Immature natural killer cell (primary cell): ENCODE measurements around the gene SCAMP2. TPM values are rescaled to one million over a fixed set of nuclear protein-coding genes. Genes with fewer than 3 reads are reported as not detected.

ENCODE experiments used
- DNase-seq, 3 donors: peaks; one replicate each; pipeline ENCODE4 v3.0.0; 2022; ENCODE audit warnings: mixed read lengths in 1 of 3
- H3K27ac Mint-ChIP-seq, 6 donors: one replicate each; pipeline ENCODE4 v1.8.0; 2020; ENCODE audit warnings: mixed read lengths in 6 of 6, mild to moderate bottlenecking in 5 of 6, inconsistent platforms in 4 of 6, moderate library complexity in 3 of 6
- H3K27me3 Mint-ChIP-seq, 3 donors: one replicate each; pipeline ENCODE4 v1.8.0; 2020 to 2021; ENCODE audit warnings: low read depth in 3 of 3, mild to moderate bottlenecking in 3 of 3, mixed read lengths in 3 of 3, moderate library complexity in 3 of 3, inconsistent platforms in 1 of 3
- H3K36me3 Mint-ChIP-seq, 3 donors: one replicate each; pipeline ENCODE4 v1.8.0; 2020; ENCODE audit warnings: mixed read lengths in 3 of 3, inconsistent platforms in 2 of 3, mild to moderate bottlenecking in 2 of 3
- H3K4me1 Mint-ChIP-seq, 2 donors: one replicate each; pipeline ENCODE4 v1.8.0; 2020; ENCODE audit warnings: inconsistent platforms in 2 of 2, mild to moderate bottlenecking in 2 of 2, mixed read lengths in 2 of 2, moderate library complexity in 1 of 2
- H3K4me3 Mint-ChIP-seq, 5 donors: one replicate each; pipeline ENCODE4 v1.8.0; 2020; ENCODE audit warnings: mild to moderate bottlenecking in 5 of 5, mixed read lengths in 5 of 5, inconsistent platforms in 3 of 5, moderate library complexity in 3 of 5
- H3K9me3 Mint-ChIP-seq, 6 donors: one replicate each; pipeline ENCODE4 v1.8.0; 2020; ENCODE audit warnings: mild to moderate bottlenecking in 6 of 6, mixed read lengths in 6 of 6, inconsistent platforms in 4 of 6, moderate library complexity in 3 of 6
- polyA plus RNA-seq, 3 donors: library from polyadenylated mRNA; unstranded; fragments of 300-500 nt; fragmentation: Illumina TruSeq; gene quantifications; one replicate each; pipeline ENCODE4 v1.2.3, GENCODE V29; 2021

Gene SCAMP2
- polyA plus RNA-seq, 3 donors from 2014 or later: 115 to 181 (median 141) TPM

- Mint-ChIP-seq H3K27me3 (peaks cover 3 to 5% (median 4%) of the 10 kb centered on the region in 3 donors), H3K36me3 (peaks cover 0 to 7% (median 0%) of the 10 kb centered on the region in 3 donors), H3K9me3 (no peaks in the 10 kb centered on the region), H3K27ac (no peak overlapping the region), H3K4me3 (no peak overlapping the region), H3K4me1 (peaks cover 15 to 19% of the 10 kb centered on the region in 2 donors)
- no peak for DNase-seq
Measured at GRCh38 chr15:74837482-74838136, 35.6 kb downstream of the SCAMP2 start.

DNA sequence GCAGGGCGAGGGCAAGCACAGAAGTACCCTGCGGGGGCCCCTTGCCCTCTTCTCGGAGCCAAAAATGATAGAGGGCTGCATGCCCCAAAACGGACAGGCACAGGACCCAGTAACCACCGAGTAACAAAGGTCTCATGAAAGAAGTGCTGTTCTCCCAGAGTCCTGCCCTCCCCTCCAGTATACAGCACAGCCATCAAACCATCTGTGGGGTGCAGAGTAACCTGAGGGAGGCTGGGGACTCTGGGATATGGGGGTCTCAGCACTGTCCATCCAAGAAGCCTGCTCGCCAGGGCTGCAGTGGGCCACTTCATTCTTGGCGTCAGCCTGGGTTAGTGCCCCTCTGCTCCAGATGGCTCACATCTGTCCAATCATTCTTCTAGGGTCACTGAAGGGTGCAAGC, 36.3 kb downstream of the SCAMP2 start:
- Mint-ChIP-seq H3K36me3 (peaks cover 0 to 7% (median 0%) of the 10 kb centered on the region in 3 donors), H3K27me3 (peaks cover 2 to 5% (median 3%) of the 10 kb centered on the region in 3 donors)

DNA sequence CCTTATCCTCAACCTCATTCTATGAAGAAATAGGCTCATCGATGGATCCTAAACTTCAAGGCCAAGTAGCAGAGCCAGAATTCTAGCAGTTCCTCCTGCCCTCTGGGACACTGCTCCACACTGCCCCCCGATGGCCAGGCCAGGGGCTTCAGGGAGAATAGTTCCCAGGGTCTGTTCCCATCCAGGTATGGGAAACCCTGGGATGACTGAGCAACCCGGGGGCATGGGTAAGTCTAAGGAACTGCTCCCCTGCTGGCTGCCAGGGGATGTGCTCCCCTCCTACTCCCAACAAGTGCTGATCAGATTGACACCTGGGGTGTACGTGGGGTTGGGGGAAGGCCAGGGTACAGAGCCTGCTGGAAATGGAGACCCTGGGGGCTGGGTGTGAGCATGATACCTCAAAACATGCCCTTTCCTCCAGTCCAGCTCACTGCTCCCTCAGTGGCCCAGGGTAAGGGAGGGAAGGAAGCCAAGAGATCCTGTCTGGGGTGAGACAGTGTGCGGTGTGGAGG, 37.8 kb downstream of the SCAMP2 start:
- Mint-ChIP-seq H3K9me3 (no peaks in the 10 kb centered on the region), H3K4me3 (no peak overlapping the region), H3K27ac (peak overlapping the region in 1 of 6 donors; percentile 58), H3K36me3 (peaks cover 0 to 7% (median 0%) of the 10 kb centered on the region in 3 donors), H3K4me1 (no peaks in the 10 kb centered on the region), H3K27me3 (peaks cover 0 to 4% (median 3%) of the 10 kb centered on the region in 3 donors)
- peak in 2 of 3 donors; percentile 25 to 32 for DNase-seq

More for the DNA sequence above, 36.3 kb downstream of the SCAMP2 start:
- no peak for DNase-seq
- no peaks in the 10 kb centered on the region for H3K9me3 Mint-ChIP-seq
- H3K27ac Mint-ChIP-seq: no peak overlapping the region
- H3K4me1 Mint-ChIP-seq: peaks cover 7 to 11% of the 10 kb centered on the region in 2 donors
- no peak overlapping the region for H3K4me3 Mint-ChIP-seq

DNA sequence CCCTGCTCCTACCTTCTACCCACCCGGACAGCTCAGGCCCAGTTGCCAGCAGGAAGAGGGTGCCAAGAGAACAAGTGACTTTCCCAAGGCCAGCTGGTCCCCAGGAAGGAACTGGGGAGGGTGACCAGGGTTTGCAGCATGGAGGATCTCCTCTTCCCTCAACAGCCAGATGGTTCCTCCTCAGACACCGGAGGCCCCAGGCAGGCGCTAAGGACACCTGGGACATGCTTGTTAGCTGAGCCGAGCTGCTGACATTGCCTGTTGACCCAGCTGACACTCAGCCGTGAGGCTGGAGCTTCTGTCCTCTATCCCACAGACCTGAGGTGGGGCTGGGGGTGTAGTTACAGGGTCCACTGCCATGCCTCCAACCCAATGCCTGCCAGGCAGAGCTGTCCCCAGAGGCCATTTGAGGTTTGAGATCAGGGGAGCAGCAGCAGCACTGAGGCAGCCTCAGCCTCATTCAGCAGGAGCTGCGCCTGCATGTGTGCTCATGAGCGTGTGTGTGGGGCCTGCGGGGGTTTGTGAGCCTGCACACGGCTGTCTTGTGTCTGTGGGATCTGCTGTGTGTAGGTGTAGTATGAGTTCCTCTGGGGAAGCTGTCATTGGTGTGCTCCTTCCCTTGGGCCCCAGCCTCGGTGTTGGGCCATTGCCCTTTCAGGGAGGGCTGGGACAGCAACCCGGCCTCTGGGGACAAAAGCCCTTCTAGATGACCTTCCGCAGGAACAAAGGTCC, 39.6 kb downstream of the SCAMP2 start:
- Mint-ChIP-seq H3K27ac (no peak overlapping the region), H3K4me1 (no peaks in the 10 kb centered on the region), H3K36me3 (peaks cover 0 to 3% (median 0%) of the 10 kb centered on the region in 3 donors), H3K9me3 (no peaks in the 10 kb centered on the region), H3K27me3 (peaks cover 0 to 5% (median 3%) of the 10 kb centered on the region in 3 donors), H3K4me3 (no peak overlapping the region)
- DNase-seq: no peak

DNA sequence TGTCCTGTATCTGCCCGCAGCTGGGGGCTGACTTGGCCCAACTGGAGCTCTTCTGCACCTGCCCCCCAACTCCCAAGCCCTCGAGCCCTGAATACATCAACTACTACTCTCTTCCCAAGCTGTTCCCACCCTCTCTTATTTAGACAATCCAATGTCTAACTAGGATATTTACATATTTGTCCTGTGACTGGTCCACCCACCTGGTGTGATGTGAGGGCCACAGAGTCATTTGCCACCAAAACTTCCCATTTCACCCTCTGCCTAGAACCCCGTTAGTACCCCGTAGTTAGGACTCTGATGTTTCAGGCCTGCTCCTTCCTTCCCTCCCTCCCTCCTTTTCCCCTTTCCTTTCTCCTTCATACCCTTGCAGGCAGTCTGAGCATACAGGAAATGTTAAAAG, 40.3 kb downstream of the SCAMP2 start:
- H3K4me1 Mint-ChIP-seq: no peaks in the 10 kb centered on the region
- no peak overlapping the region for H3K4me3 Mint-ChIP-seq
- DNase-seq: no peak
- H3K9me3 Mint-ChIP-seq: no peaks in the 10 kb centered on the region
- H3K27me3 Mint-ChIP-seq: peaks cover 0 to 5% (median 3%) of the 10 kb centered on the region in 3 donors
- peak overlapping the region in 1 of 6 donors; percentile 7 for H3K27ac Mint-ChIP-seq
- peaks cover 0 to 3% (median 0%) of the 10 kb centered on the region in 3 donors for H3K36me3 Mint-ChIP-seq

DNA sequence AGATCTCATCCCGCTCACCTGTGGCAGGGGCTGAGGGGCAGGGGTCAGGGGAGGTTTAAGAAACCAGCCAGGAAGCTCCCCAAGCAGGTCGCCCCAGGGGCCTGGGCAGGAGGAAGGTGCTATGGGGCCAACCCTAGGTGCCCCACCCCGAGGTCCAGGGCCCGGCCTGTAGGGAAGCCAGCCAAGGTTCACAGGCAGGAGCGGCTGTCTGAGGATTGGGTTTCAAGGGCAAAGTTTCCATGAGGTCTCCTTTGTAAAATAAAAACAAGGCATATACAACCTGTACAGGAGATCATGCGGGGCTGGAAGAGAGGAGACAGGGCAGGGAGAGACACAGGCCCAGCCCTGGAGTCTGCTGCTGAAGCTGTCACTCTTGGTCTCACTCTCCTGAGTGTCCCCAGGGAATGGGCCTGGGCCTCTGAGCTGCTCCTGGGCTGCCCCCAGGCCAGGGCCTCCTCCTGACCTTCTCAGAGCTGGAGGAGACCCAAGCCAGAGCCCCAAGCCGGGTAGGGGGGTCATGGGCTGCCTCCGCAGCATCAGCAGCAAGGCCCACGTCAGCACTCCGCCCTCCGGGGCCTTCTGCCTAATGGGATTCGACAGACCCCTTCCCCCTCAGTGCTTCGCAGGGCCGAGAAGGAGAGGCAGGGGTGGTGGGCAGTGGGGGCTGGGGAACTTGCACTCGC, 41.2 kb downstream of the SCAMP2 start:
- H3K27ac Mint-ChIP-seq: no peak overlapping the region
- peaks cover 2 to 3% (median 3%) of the 10 kb centered on the region in 3 donors for H3K27me3 Mint-ChIP-seq
- H3K9me3 Mint-ChIP-seq: no peaks in the 10 kb centered on the region
- H3K4me1 Mint-ChIP-seq: no peaks in the 10 kb centered on the region
- no peaks in the 10 kb centered on the region for H3K36me3 Mint-ChIP-seq
- no peak overlapping the region for H3K4me3 Mint-ChIP-seq
- no peak for DNase-seq

GRCh38 chr15:74830868-74831267, 42.3 kb downstream of the SCAMP2 start:
- Mint-ChIP-seq H3K9me3 (no peaks in the 10 kb centered on the region), H3K4me3 (no peak overlapping the region), H3K36me3 (no peaks in the 10 kb centered on the region), H3K27me3 (peaks cover 2 to 3% (median 3%) of the 10 kb centered on the region in 3 donors), H3K4me1 (no peaks in the 10 kb centered on the region), H3K27ac (no peak overlapping the region)
- no peak for DNase-seq

DNA sequence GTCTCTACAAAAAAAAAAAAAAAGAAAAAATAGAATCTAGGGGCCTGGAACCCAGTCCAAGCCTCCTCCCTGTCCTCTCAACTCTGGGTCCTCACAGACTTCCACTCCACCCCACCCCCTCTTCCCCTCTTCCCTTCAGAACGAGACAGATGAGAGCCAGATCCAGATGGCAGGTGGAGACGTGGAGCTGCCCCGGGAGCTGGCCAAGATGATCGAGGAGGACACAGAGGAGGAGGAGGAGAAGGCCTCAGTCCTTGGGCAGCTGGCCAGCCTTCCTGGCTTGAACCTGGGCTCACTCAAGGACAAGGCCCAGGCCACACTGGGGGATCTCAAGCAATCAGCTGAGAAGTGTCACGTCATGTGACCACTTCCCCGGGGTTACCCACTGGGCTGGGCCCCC, 43.2 kb downstream of the SCAMP2 start:
- Mint-ChIP-seq H3K4me1 (peaks cover 2% of the 10 kb centered on the region in 2 donors), H3K27ac (no peak overlapping the region), H3K27me3 (peaks cover 2 to 4% (median 3%) of the 10 kb centered on the region in 3 donors), H3K4me3 (no peak overlapping the region), H3K36me3 (no peaks in the 10 kb centered on the region), H3K9me3 (no peaks in the 10 kb centered on the region)
- no peak for DNase-seq

DNA sequence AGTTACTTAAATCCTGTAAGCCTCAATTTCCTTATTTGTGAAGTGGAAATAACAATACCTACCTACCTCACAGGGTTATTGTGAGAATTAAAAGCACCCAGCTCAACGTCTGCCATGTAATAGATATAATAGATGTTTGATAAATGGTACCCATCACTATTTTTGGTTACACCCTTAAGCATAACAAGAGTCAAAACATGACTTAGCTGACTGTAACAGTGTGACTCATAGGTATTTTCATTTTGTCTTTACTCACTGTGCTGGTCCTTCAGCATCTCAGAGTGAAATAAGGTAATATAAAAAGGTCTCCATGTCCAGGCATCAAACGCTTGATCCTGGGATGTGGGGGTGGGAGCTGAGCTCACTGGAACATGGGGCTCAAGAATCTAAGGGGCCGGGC, 43.7 kb downstream of the SCAMP2 start:
- H3K4me3 Mint-ChIP-seq: no peak overlapping the region
- peaks cover 2 to 7% of the 10 kb centered on the region in 2 donors for H3K4me1 Mint-ChIP-seq
- no peaks in the 10 kb centered on the region for H3K9me3 Mint-ChIP-seq
- no peak for DNase-seq
- H3K27ac Mint-ChIP-seq: no peak overlapping the region
- H3K27me3 Mint-ChIP-seq: peaks cover 3 to 6% (median 5%) of the 10 kb centered on the region in 3 donors
- H3K36me3 Mint-ChIP-seq: no peaks in the 10 kb centered on the region

- no peaks in the 10 kb centered on the region for H3K36me3 Mint-ChIP-seq
- peaks cover 3 to 6% (median 5%) of the 10 kb centered on the region in 3 donors for H3K27me3 Mint-ChIP-seq
- H3K4me3 Mint-ChIP-seq: no peak overlapping the region
- peaks cover 2 to 7% of the 10 kb centered on the region in 2 donors for H3K4me1 Mint-ChIP-seq
- no peaks in the 10 kb centered on the region for H3K9me3 Mint-ChIP-seq
- no peak for DNase-seq
- H3K27ac Mint-ChIP-seq: no peak overlapping the region
Measured at GRCh38 chr15:74828835-74829234, 44.3 kb downstream of the SCAMP2 start.

- H3K9me3 Mint-ChIP-seq: no peaks in the 10 kb centered on the region
- H3K4me1 Mint-ChIP-seq: peaks cover 2 to 7% of the 10 kb centered on the region in 2 donors
- H3K36me3 Mint-ChIP-seq: no peaks in the 10 kb centered on the region
- H3K27me3 Mint-ChIP-seq: peaks cover 2 to 6% (median 3%) of the 10 kb centered on the region in 3 donors
- H3K27ac Mint-ChIP-seq: no peak overlapping the region
- H3K4me3 Mint-ChIP-seq: no peak overlapping the region
- DNase-seq: no peak
Measured at GRCh38 chr15:74827614-74828013, 45.6 kb downstream of the SCAMP2 start.

DNA sequence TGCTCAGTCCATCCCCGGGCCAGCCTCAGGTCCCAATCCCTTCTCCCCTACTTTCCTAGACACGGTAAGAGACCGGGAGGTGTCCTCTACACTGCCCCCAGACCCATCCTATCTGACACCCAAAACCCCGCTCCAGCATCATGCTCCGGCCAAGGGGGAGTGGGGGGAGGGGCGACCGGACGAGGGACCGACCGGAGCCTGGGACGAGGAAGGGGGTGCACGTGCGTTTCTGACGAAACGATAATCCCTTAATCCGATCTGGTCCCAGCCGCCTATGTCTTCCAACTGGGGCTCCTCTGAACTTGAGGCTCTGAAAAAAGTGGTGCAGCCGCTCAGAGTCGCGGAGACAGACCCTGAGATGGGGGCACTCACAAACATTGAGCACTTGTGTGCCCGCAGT, 46.2 kb downstream of the SCAMP2 start:
- peaks cover 2 to 7% of the 10 kb centered on the region in 2 donors for H3K4me1 Mint-ChIP-seq
- no peak overlapping the region for H3K4me3 Mint-ChIP-seq
- H3K27me3 Mint-ChIP-seq: peaks cover 2 to 6% (median 3%) of the 10 kb centered on the region in 3 donors
- H3K36me3 Mint-ChIP-seq: no peaks in the 10 kb centered on the region
- no peak overlapping the region for H3K27ac Mint-ChIP-seq
- DNase-seq: no peak
- no peaks in the 10 kb centered on the region for H3K9me3 Mint-ChIP-seq

- peak; percentile 47 to 51 (median 51) for DNase-seq
- Mint-ChIP-seq H3K27me3 (peaks cover 2 to 6% (median 3%) of the 10 kb centered on the region in 3 donors), H3K4me3 (no peak within 1 kb of the TSS), H3K9me3 (no peaks in the 10 kb centered on the region), H3K36me3 (no peaks in the 10 kb centered on the region), H3K27ac (no peak within 1 kb of the TSS), H3K4me1 (peaks cover 2 to 7% of the 10 kb centered on the region in 2 donors)
Measured at GRCh38 chr15:74826364-74826819, 46.8 kb downstream of the SCAMP2 start, which contains the start of gene CPLX3. Gene CPLX3 (plus strand): TSS chr15:74826627. CDS start chr15:74826704, 77 bp downstream.
